IMR-90 (cell line): ENCODE results near the gene CLCN5. TPM values are rescaled to one million over a fixed set of nuclear protein-coding genes. Genes with fewer than 3 reads are reported as not detected.

Source experiments
- ATAC-seq: fragments of 200-7000 bp; cut with Tn5 transposase; 2 replicates; pipeline ENCODE4 v1.9.1; 2020; ENCODE audit warnings: low read depth, mild to moderate bottlenecking, moderate library complexity
- BruUV-seq: library from RNA; stranded (reverse); fragments of 400-500 nt; replicated peaks from 2 replicates; lab custom pipeline; 2021; lab: Mats Ljungman, UMichigan
- CTCF ChIA-PET: fragments of 300-600 bp; formaldehyde crosslinking; extraction: SDS; loops from one replicate; lab custom pipeline; 2021; ENCODE audit warnings: antibody characterized with exemption; lab: Yijun Ruan, JAX
- POLR2A ChIA-PET: fragments of 300-600 bp; sonication (Branson Sonifier 250); formaldehyde crosslinking; loops from one replicate; lab custom pipeline; 2022; ENCODE audit warnings: antibody characterized with exemption; ENCODE audit not compliant: unreplicated experiment; lab: Charles Lee
- DNase-seq: peaks from one replicate; pipeline ENCODE4 v3.0.0; 2013
- H2AFZ ChIP-seq: replicated peaks from 2 replicates; pipeline ENCODE3; 2013; ENCODE audit warnings: low read length, mild to moderate bottlenecking; ENCODE audit not compliant: poor library complexity
- H2AK5ac ChIP-seq: 2 replicates; pipeline ENCODE4 v1.6.1; 2013; ENCODE audit warnings: low read depth, low read length, inconsistent platforms
- H2AK9ac ChIP-seq: replicated peaks from 2 replicates; pipeline ENCODE3; 2013; ENCODE audit warnings: mild to moderate bottlenecking, low read depth, low read length, moderate library complexity; ENCODE audit not compliant: poor library complexity
- H2BK120ac ChIP-seq: 2 replicates; pipeline ENCODE4 v1.6.1; 2013; ENCODE audit warnings: low read depth, low read length, inconsistent platforms
- H2BK15ac ChIP-seq: 3 replicates; pipeline ENCODE4 v1.6.1; 2013; ENCODE audit warnings: low read depth, low read length, inconsistent platforms
- H2BK20ac ChIP-seq: 2 replicates; pipeline ENCODE4 v1.6.1; 2013; ENCODE audit warnings: low read depth, mild to moderate bottlenecking, inconsistent platforms, low read length, moderate library complexity
- H2BK5ac ChIP-seq: 2 replicates; pipeline ENCODE4 v1.6.1; 2013; ENCODE audit warnings: mild to moderate bottlenecking, low read depth, low read length, inconsistent platforms; ENCODE audit not compliant: poor library complexity, severe bottlenecking
- H3K14ac ChIP-seq: replicated peaks from 2 replicates; pipeline ENCODE4 v1.6.1; 2013; ENCODE audit warnings: low read depth, low read length, inconsistent platforms
- H3K18ac ChIP-seq: 2 replicates; pipeline ENCODE4 v1.6.1; 2013; ENCODE audit warnings: low read depth, low read length, control low read depth
- H3K23ac ChIP-seq: 2 replicates; pipeline ENCODE4 v1.6.1; 2013; ENCODE audit warnings: low read depth, low read length, inconsistent platforms
- H3K27ac ChIP-seq: 2 replicates; pipeline ENCODE4 v1.5.1; 2013; ENCODE audit warnings: mild to moderate bottlenecking, control low read depth, low read length; ENCODE audit not compliant: insufficient read depth
- H3K27me3 ChIP-seq: 2 replicates; pipeline ENCODE4 v1.6.1; 2013; ENCODE audit warnings: low read length; ENCODE audit not compliant: control insufficient read depth, insufficient read depth
- H3K36me3 ChIP-seq: 2 replicates; pipeline ENCODE4 v1.6.1; 2013; ENCODE audit warnings: low read length, mixed read lengths; ENCODE audit not compliant: control insufficient read depth, insufficient read depth
- H3K4ac ChIP-seq: 2 replicates; pipeline ENCODE4 v1.6.1; 2013; ENCODE audit warnings: low read depth, low read length, inconsistent platforms
- H3K4me1 ChIP-seq: 2 replicates; pipeline ENCODE4 v1.6.1; 2013; ENCODE audit warnings: low read length, mixed read lengths; ENCODE audit not compliant: control insufficient read depth, insufficient read depth
- H3K4me2 ChIP-seq: 2 replicates; pipeline ENCODE4 v1.6.1; 2013; ENCODE audit warnings: low read depth, mild to moderate bottlenecking, control low read depth, low read length, moderate library complexity
- H3K4me3 ChIP-seq: 2 replicates; pipeline ENCODE4 v1.5.1; 2013; ENCODE audit warnings: low read depth, mild to moderate bottlenecking, control low read depth, low read length, moderate library complexity; ENCODE audit not compliant: insufficient read depth
- H3K56ac ChIP-seq: 2 replicates; pipeline ENCODE4 v1.6.1; 2013; ENCODE audit warnings: low read length, inconsistent platforms; ENCODE audit not compliant: insufficient read depth; ENCODE audit errors: extremely low read depth
- H3K79me1 ChIP-seq, 2 experiments: 2 replicates each; pipeline ENCODE4 v1.6.1; 2013; ENCODE audit warnings: low read length in 2 of 2, inconsistent platforms in 1 of 2, low read depth in 1 of 2
- H3K9ac ChIP-seq: 2 replicates; pipeline ENCODE4 v1.6.1; 2013; ENCODE audit warnings: low read depth, low read length, control low read depth
- H3K9me1 ChIP-seq: 2 replicates; pipeline ENCODE4 v1.6.1; 2013; ENCODE audit warnings: low read length, inconsistent platforms; ENCODE audit not compliant: insufficient read depth
- H3K9me3 ChIP-seq: 2 replicates; pipeline ENCODE4 v1.6.1; 2013; ENCODE audit warnings: low read length; ENCODE audit not compliant: control insufficient read depth, insufficient read depth
- H4K20me1 ChIP-seq: 2 replicates; pipeline ENCODE4 v1.6.1; 2013; ENCODE audit warnings: low read length, inconsistent platforms; ENCODE audit not compliant: insufficient read depth
- H4K5ac ChIP-seq: 2 replicates; pipeline ENCODE4 v1.6.1; 2013; ENCODE audit warnings: mild to moderate bottlenecking, low read depth, low read length, control low read depth
- H4K8ac ChIP-seq, 2 experiments: 2 replicates each; pipeline ENCODE4 v1.6.1; 2013; ENCODE audit warnings: low read depth in 2 of 2, low read length in 2 of 2, control low read depth in 1 of 2, inconsistent platforms in 1 of 2
- H4K91ac ChIP-seq: 2 replicates; pipeline ENCODE4 v1.6.1; 2013; ENCODE audit warnings: low read depth, low read length, inconsistent platforms; ENCODE audit not compliant: insufficient read depth
- BHLHE40 ChIP-seq: fragments of 150-350 bp; IDR thresholded peaks from 2 replicates; pipeline ENCODE4 v1.6.1; 2016; ENCODE audit warnings: mild to moderate bottlenecking, low read depth, low read length
- CEBPB ChIP-seq: IDR thresholded peaks from 2 replicates; pipeline ENCODE4 v1.6.1; 2012; ENCODE audit warnings: low read depth, low read length, improper control_type of control experiment
- CTCF ChIP-seq: conservative IDR thresholded peaks from 2 replicates; pipeline ENCODE4 v1.5.1; 2012; ENCODE audit warnings: mild to moderate bottlenecking, low read depth, low read length, improper control_type of control experiment
- ELK1 ChIP-seq: fragments of 150-350 bp; IDR thresholded peaks from 2 replicates; pipeline ENCODE4 v1.6.1; 2016; ENCODE audit warnings: low read depth, mild to moderate bottlenecking, low read length, moderate library complexity, borderline replicate concordance
- FOS ChIP-seq: fragments of 150-350 bp; IDR thresholded peaks from 2 replicates; pipeline ENCODE4 v1.6.1; 2016; ENCODE audit warnings: low read depth, low read length
- MAFK ChIP-seq: IDR thresholded peaks from 2 replicates; pipeline ENCODE4 v1.6.1; 2012; ENCODE audit warnings: low read depth, low read length, improper control_type of control experiment
- MAZ ChIP-seq: IDR thresholded peaks from 2 replicates; pipeline ENCODE4 v1.6.1; 2012; ENCODE audit warnings: low read depth, mild to moderate bottlenecking, low read length, improper control_type of control experiment, moderate library complexity, borderline replicate concordance
- RCOR1 ChIP-seq: IDR thresholded peaks from 2 replicates; pipeline ENCODE4 v1.6.1; 2012; ENCODE audit warnings: mild to moderate bottlenecking, low read length, improper control_type of control experiment; ENCODE audit not compliant: insufficient replicate concordance
- RFX5 ChIP-seq: IDR thresholded peaks from 2 replicates; pipeline ENCODE4 v1.8.0; 2012; ENCODE audit warnings: low read depth, mild to moderate bottlenecking, low read length, moderate library complexity
- SMC3 ChIP-seq: fragments of 150-350 bp; IDR thresholded peaks from 2 replicates; pipeline ENCODE4 v1.6.1; 2016; ENCODE audit warnings: low read depth, mild to moderate bottlenecking, antibody characterized with exemption, low read length, moderate library complexity
- USF2 ChIP-seq: fragments of 150-350 bp; IDR thresholded peaks from 2 replicates; pipeline ENCODE4 v1.6.1; 2017; ENCODE audit warnings: mild to moderate bottlenecking, antibody characterized with exemption, low read length, low read depth
- dilution Hi-C: fragments of 300-500 bp; cut with HindIII; formaldehyde crosslinking; loops from one replicate; pipeline ENCODE4 v1.14.3; 2018; ENCODE audit warnings: low sequenced_read_pairs; ENCODE audit not compliant: unreplicated experiment
- in situ Hi-C: fragments of 300-500 bp; cut with MboI; formaldehyde crosslinking; loops from 3 replicates; pipeline ENCODE4 v1.14.3; 2019; ENCODE audit warnings: low sequenced_read_pairs, inconsistent platforms, mixed read lengths
- intact Hi-C: fragments of 100-400 bp; cut with micrococcal nuclease; formaldehyde crosslinking; loops from 2 replicates; pipeline ENCODE4 v1.10.0; 2022
- polyA plus RNA-seq, 3 experiments: library from polyadenylated mRNA; depleted of rRNA; stranded (reverse); fragments of >200 nt; gene quantifications; 2 replicates each; pipeline ENCODE4 v1.2.3, GENCODE V29; 2012; ENCODE audit warnings: low replicate concordance in 1 of 3
- total RNA-seq: library from RNA; depleted of rRNA; stranded (reverse); fragments of >200 nt; gene quantifications from 2 replicates; pipeline ENCODE4 v1.2.3, GENCODE V29; 2012

CLCN5 gene
- total and polyA plus RNA-seq, 2 of the 4 experiments (the other 2 are of a cell fraction) = 1.4 to 5.9 TPM

DNA sequence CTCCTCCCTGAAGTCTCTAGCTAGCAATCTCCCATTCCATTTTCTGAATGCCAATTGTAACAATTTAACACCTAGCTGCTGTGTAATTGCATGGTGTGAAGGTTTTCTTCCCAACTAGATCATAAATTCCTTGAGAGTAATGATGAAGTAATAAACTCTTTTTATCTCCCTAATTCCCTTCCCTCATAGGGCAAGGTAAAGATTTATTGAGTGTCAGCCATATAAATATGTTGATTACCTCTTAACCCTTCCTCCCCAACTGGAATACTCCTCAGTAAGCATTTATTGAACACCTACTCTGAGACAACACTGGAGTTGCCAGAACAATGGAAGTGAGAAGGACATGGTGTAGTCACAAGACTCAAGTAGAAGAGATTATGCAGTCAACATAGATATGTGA lies 112.7 kb downstream of the CLCN5 start:
- Histone ChIP-seq H3K4me3 (no peak overlapping the region), H2BK15ac (no peak overlapping the region), H3K4ac (no peak overlapping the region), H3K27ac (no peak overlapping the region), H2BK5ac (no peak overlapping the region), H2AFZ (no peak overlapping the region), H3K4me1 (no peaks in the 10 kb centered on the region), H4K8ac (no peak overlapping the region), H3K79me1 (no peaks in the 10 kb centered on the region), H2BK120ac (no peak overlapping the region), H2AK5ac (no peak overlapping the region), H4K5ac (no peak overlapping the region), H3K9ac (no peak overlapping the region), H3K27me3 (no peaks in the 10 kb centered on the region), H3K36me3 (no peaks in the 10 kb centered on the region), H3K23ac (no peak overlapping the region), H3K18ac (no peak overlapping the region), H2AK9ac (no peak overlapping the region), H3K56ac (no peak overlapping the region), H3K14ac (no peak overlapping the region), H3K9me1 (no peaks in the 10 kb centered on the region), H3K9me3 (no peaks in the 10 kb centered on the region), H2BK20ac (no peak overlapping the region), H3K4me2 (no peak overlapping the region), H4K91ac (no peak overlapping the region), H4K20me1 (no peaks in the 10 kb centered on the region)
- in situ Hi-C loops (no loop called here), intact Hi-C loops (no loop called here), dilution Hi-C loops (no loop called here)
- DNase-seq (no peak), ATAC-seq (no peak)
- CTCF ChIA-PET = no interaction called here
- TF ChIP-seq SMC3 = no peak
- TF ChIP-seq MAZ = no peak
- no peak for TF ChIP-seq USF2
- TF ChIP-seq ELK1 = no peak
- no peak for TF ChIP-seq FOS
- no peak for TF ChIP-seq RCOR1
- TF ChIP-seq BHLHE40 = no peak
- no peak for TF ChIP-seq CEBPB
- TF ChIP-seq CTCF = no peak
- no peak for TF ChIP-seq MAFK
- TF ChIP-seq RFX5 = no peak
- POLR2A ChIA-PET = no interaction called here
- no TSS peak for BruUV-seq
